ENCODE measurements around the gene HERPUD2. TPM values are rescaled to one million over a fixed set of nuclear protein-coding genes. Genes with fewer than 3 reads are reported as not detected.
A peak's percentile ranks its signal among the peaks of the same experiment; 100 is the strongest.

HERPUD2 gene
- total and polyA plus RNA-seq, 2 of the 8 experiments (the other 6 are each of a cell fraction or from before 2014, with no cell fraction given) = 18.3 to 27.3 TPM

DNA sequence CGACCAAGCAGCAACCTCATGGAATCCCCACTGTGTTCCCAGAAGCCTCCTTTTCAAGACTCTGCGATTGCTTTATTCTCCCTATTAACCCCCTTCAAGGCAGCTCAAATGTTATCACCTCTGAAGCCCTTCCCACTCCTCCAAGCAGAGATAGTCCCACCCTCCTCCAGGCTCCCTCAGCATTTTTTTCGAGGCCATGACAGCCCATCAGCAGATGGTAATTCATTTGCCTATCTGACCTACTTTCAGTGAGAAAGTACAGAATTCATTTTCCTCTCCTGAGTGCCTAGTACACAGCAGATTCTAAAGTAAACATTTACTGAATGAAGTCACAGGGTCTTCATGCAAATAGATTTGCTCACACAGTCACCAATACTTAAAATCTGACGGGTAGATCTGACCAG, 47.8 kb downstream of the HERPUD2 start:
- Histone ChIP-seq H3K79me1 (ENCODE audit: low read depth, low read length) (peaks cover 5% of the 10 kb centered on the region; the same call in 1 of the 2 replicates), H2AFZ (ENCODE audit: low read length) (no peak overlapping the region), H3K27ac (ENCODE audit: low read depth, low read length) (no peak overlapping the region), H3K4me3 (ENCODE audit: extremely low read depth in 1 of 4, insufficient read depth in 2 of 4, low read depth in 3 of 4, low read length in 4 of 4) (peak overlapping the region in 1 of 4 experiments; percentile 12; a peak in 1 of 8 replicates), H2AK5ac (ENCODE audit: low read depth, low read length) (no peak overlapping the region), H4K20me1 (replicated peaks in 1 of 2; ENCODE audit: control insufficient read depth in 1 of 2, insufficient read depth in 2 of 2, low read length in 2 of 2) (peaks cover 0 to 3% of the 10 kb centered on the region in 2 experiments), H4K91ac (replicated peaks; ENCODE audit: insufficient read length, low read length) (no peak overlapping the region), H3K36me3 (ENCODE audit: control insufficient read depth in 2 of 4, insufficient read depth in 4 of 4, low read length in 3 of 4) (no peaks in the 10 kb centered on the region), H2BK12ac (ENCODE audit: low read depth, low read length) (no peak overlapping the region), H3K4me1 (replicated peaks in 1 of 4; ENCODE audit: control insufficient read depth in 3 of 4, insufficient read depth in 4 of 4, low read length in 3 of 4) (peaks cover 2 to 8% (median 5%) of the 10 kb centered on the region in 4 experiments; a peak in 5 of 7 replicates), H3K9me3 (ENCODE audit: insufficient read depth in 2 of 2, low read depth in 1 of 2, low read length in 1 of 2) (no peaks in the 10 kb centered on the region), H4K5ac (ENCODE audit: insufficient read length, low read depth, low read length) (no peak overlapping the region), H3K4me2 (ENCODE audit: insufficient read depth in 1 of 2, low read depth in 2 of 2, low read length in 2 of 2) (0 out of 4 replicates have a peak overlapping the region, but pooled peaks of 1 of the 2 experiments have one; percentile 15), H2BK20ac (ENCODE audit: low read length) (no peak overlapping the region), H3K4ac (replicated peaks; ENCODE audit: insufficient read length, low read depth, low read length) (no peak overlapping the region), H3K23me2 (ENCODE audit: low read depth, low read length) (no peaks in the 10 kb centered on the region), H2BK5ac (ENCODE audit: low read depth, low read length) (no peak overlapping the region), H3K56ac (replicated peaks; ENCODE audit: insufficient read length, low read depth, low read length) (no peak overlapping the region), H3K27me3 (replicated peaks in 1 of 4; ENCODE audit: control insufficient read depth in 3 of 4, extremely low read depth in 1 of 4, insufficient read depth in 3 of 4, low read length in 3 of 4) (no peaks in the 10 kb centered on the region), H3K14ac (ENCODE audit: insufficient read length) (no peak overlapping the region), H3K23ac (ENCODE audit: insufficient read length) (no peak overlapping the region), H2BK15ac (ENCODE audit: low read length) (no peak overlapping the region), H4K8ac (ENCODE audit: extremely low read depth, insufficient read depth, low read length) (no peak overlapping the region), H3K9ac (replicated peaks in 1 of 4; ENCODE audit: extremely low read depth in 1 of 4, low read depth in 3 of 4, low read length in 3 of 4) (no peak overlapping the region), H2BK120ac (replicated peaks; ENCODE audit: low read depth, low read length) (no peak overlapping the region), H3K79me2 (ENCODE audit: control insufficient read depth in 1 of 2, insufficient read depth in 2 of 2, low read length in 2 of 2) (peaks cover 0 to 11% of the 10 kb centered on the region in 2 experiments; a peak in 2 of 4 replicates), H3K18ac (ENCODE audit: extremely low read depth, low read length) (no peak overlapping the region)
- CTCF ChIA-PET (ENCODE audit: partially characterized antibody) = interaction anchor here (0.6 to 0.8 kb wide), 2 partner anchors 10 to 27 kb away, joined by 3 to 4 read pairs; no protein-coding TSS in a partner anchor
- DNase-seq (ENCODE audit: low read depth in 1 of 2, low spot score in 2 of 2) = no peak
- POLR2A ChIA-PET (ENCODE audit: partially characterized antibody) = interaction anchor here (0.5 to 1.1 kb wide), 2 partner anchors 21 to 24 kb away, joined by 3 to 6 read pairs; no protein-coding TSS in a partner anchor
- WGBS, 2 experiments (ENCODE audit: extremely low coverage in 1 of 2, insufficient coverage in 1 of 2, insufficient read length in 1 of 2, insufficient replicate concordance in 2 of 2, low coverage in 1 of 2, low lambda C conversion rate in 2 of 2, missing lambda C conversion rate in 1 of 2) = 34% methylated on average over 4 of the region's 4 CpGs; no CpG with 5 or more reads in 1 of the 2 experiments
- FAIRE-seq = peak; percentile 95
- no peak for TF ChIP-seq SIX5 (IDR thresholded peaks at IDR 0.05; ENCODE audit: low read depth, low read length)
- TF ChIP-seq SRF (IDR thresholded peaks at IDR 0.05; ENCODE audit: low read depth, low read length) = no peak
- TF ChIP-seq HDAC6 (IDR thresholded peaks at IDR 0.05; ENCODE audit: low read depth, low read length) = no peak
- TF ChIP-seq MAFK (IDR thresholded peaks at IDR 0.05; ENCODE audit: low read depth, low read length) = no peak
- no peak for TF ChIP-seq TAF7 (optimal IDR thresholded peaks at IDR 0.05; ENCODE audit: borderline replicate concordance, low read depth, low read length)
- TF ChIP-seq SP1 (IDR thresholded peaks at IDR 0.05; ENCODE audit: low read depth, low read length) = no peak
- TF ChIP-seq EGR1 (IDR thresholded peaks at IDR 0.05; ENCODE audit: borderline replicate concordance, low read depth, low read length) = no peak
- no peak for TF ChIP-seq NRF1 (IDR thresholded peaks at IDR 0.05; ENCODE audit: low read depth, low read length)
- no peak for TF ChIP-seq BRCA1 (IDR thresholded peaks at IDR 0.05; ENCODE audit: low read depth, low read length)
- no peak for TF ChIP-seq RAD21 (IDR thresholded peaks at IDR 0.05 in 1 of 2, conservative IDR thresholded peaks at IDR 0.05 in 1 of 2; ENCODE audit: low read depth in 2 of 2, low read length in 2 of 2)
- TF ChIP-seq CHD2 (IDR thresholded peaks at IDR 0.05; ENCODE audit: low read length) = no peak
- TF ChIP-seq GTF2F1 (IDR thresholded peaks at IDR 0.05; ENCODE audit: borderline replicate concordance, low read depth, low read length) = no peak
- TF ChIP-seq KDM5A (IDR thresholded peaks at IDR 0.05; ENCODE audit: low read length) = no peak
- TF ChIP-seq EZH2 (IDR thresholded peaks at IDR 0.05; ENCODE audit: low read depth, low read length, severe bottlenecking) = no peak

All from H1 (cell line).